Measurements from ENCODE around the gene BMERB1.
"Not testable (repeated sequence)": the region's sequence is repeated elsewhere in the genome, so short reads cannot be mapped to it uniquely, and the experiment has no call there.

Gene BMERB1

GRCh38 chr16:15460601-15461000 lies 26.2 kb downstream of the BMERB1 start:
- no peak for TF ChIP-seq SPI1 (IDR thresholded peaks at IDR 0.05; ENCODE audit: low read depth, low read length)
- no peak for TF ChIP-seq PAX5 (IDR thresholded peaks at IDR 0.05; ENCODE audit: insufficient read depth, low read length, severe bottlenecking)
- TF ChIP-seq POU2F2 (IDR thresholded peaks at IDR 0.05; ENCODE audit: low read depth, low read length) = no peak
- TF ChIP-seq POLR2AphosphoS5 (IDR thresholded peaks at IDR 0.05; ENCODE audit: low read depth, low read length) = no peak
- TF ChIP-seq POLR2A (IDR thresholded peaks at IDR 0.05; ENCODE audit: low read depth, low read length) = no peak
- TF ChIP-seq TAF1 (IDR thresholded peaks at IDR 0.05; ENCODE audit: low read depth, low read length) = no peak
- FAIRE-seq (no peak), DNase-seq (ENCODE audit: insufficient read length, low spot score) (no peak)

GRCh38 chr16:15461376-15461775 lies 27.0 kb downstream of the BMERB1 start:
- FAIRE-seq (no peak), DNase-seq (ENCODE audit: insufficient read length, low spot score) (no peak)
- TF ChIP-seq SPI1 (IDR thresholded peaks at IDR 0.05; ENCODE audit: low read depth, low read length) (no peak), POLR2AphosphoS5 (IDR thresholded peaks at IDR 0.05; ENCODE audit: low read depth, low read length) (no peak), POLR2A (IDR thresholded peaks at IDR 0.05; ENCODE audit: low read depth, low read length) (no peak), POU2F2 (IDR thresholded peaks at IDR 0.05; ENCODE audit: low read depth, low read length) (no peak), PAX5 (IDR thresholded peaks at IDR 0.05; ENCODE audit: insufficient read depth, low read length, severe bottlenecking) (no peak), TAF1 (IDR thresholded peaks at IDR 0.05; ENCODE audit: low read depth, low read length) (no peak)

- FAIRE-seq (no peak), DNase-seq (ENCODE audit: insufficient read length, low spot score) (no peak)
- TF ChIP-seq TAF1 (IDR thresholded peaks at IDR 0.05; ENCODE audit: low read depth, low read length) = no peak
- no peak for TF ChIP-seq POLR2AphosphoS5 (IDR thresholded peaks at IDR 0.05; ENCODE audit: low read depth, low read length)
- TF ChIP-seq SPI1 (IDR thresholded peaks at IDR 0.05; ENCODE audit: low read depth, low read length) = no peak
- TF ChIP-seq POLR2A (IDR thresholded peaks at IDR 0.05; ENCODE audit: low read depth, low read length) = no peak
- TF ChIP-seq POU2F2 (IDR thresholded peaks at IDR 0.05; ENCODE audit: low read depth, low read length) = no peak
Observed at GRCh38 chr16:15464401-15465186, 30.2 kb downstream of the BMERB1 start.

- DNase-seq (ENCODE audit: insufficient read length, low spot score) (no peak), FAIRE-seq (no peak)
- TF ChIP-seq POU2F2 (IDR thresholded peaks at IDR 0.05; ENCODE audit: low read depth, low read length) (no peak), POLR2AphosphoS5 (IDR thresholded peaks at IDR 0.05; ENCODE audit: low read depth, low read length) (no peak), POLR2A (IDR thresholded peaks at IDR 0.05; ENCODE audit: low read depth, low read length) (no peak), PAX5 (IDR thresholded peaks at IDR 0.05; ENCODE audit: insufficient read depth, low read length, severe bottlenecking) (no peak), TAF1 (IDR thresholded peaks at IDR 0.05; ENCODE audit: low read depth, low read length) (no peak), SPI1 (IDR thresholded peaks at IDR 0.05; ENCODE audit: low read depth, low read length) (no peak)
Observed at GRCh38 chr16:15466131-15466530, 31.7 kb downstream of the BMERB1 start.

GRCh38 chr16:15466886-15467781 lies 32.7 kb downstream of the BMERB1 start:
- FAIRE-seq = no peak
- TF ChIP-seq TAF1 (IDR thresholded peaks at IDR 0.05; ENCODE audit: low read depth, low read length) = no peak
- no peak for DNase-seq (ENCODE audit: insufficient read length, low spot score)

GRCh38 chr16:15476971-15477370 lies 42.6 kb downstream of the BMERB1 start:
- FAIRE-seq; DNase-seq (ENCODE audit: insufficient read length, low spot score): not testable (repeated sequence)

- FAIRE-seq (no peak), DNase-seq (ENCODE audit: insufficient read length, low spot score) (no peak)
- TF ChIP-seq SPI1 (IDR thresholded peaks at IDR 0.05; ENCODE audit: low read depth, low read length) (no peak), POLR2AphosphoS5 (IDR thresholded peaks at IDR 0.05; ENCODE audit: low read depth, low read length) (no peak), PAX5 (IDR thresholded peaks at IDR 0.05; ENCODE audit: insufficient read depth, low read length, severe bottlenecking) (no peak), POLR2A (IDR thresholded peaks at IDR 0.05; ENCODE audit: low read depth, low read length) (no peak), TAF1 (IDR thresholded peaks at IDR 0.05; ENCODE audit: low read depth, low read length) (no peak), POU2F2 (IDR thresholded peaks at IDR 0.05; ENCODE audit: low read depth, low read length) (no peak)
Observed at GRCh38 chr16:15477802-15478201, 43.4 kb downstream of the BMERB1 start.

GRCh38 chr16:15482068-15482747 lies 47.8 kb downstream of the BMERB1 start:
- no peak for FAIRE-seq
- no peak for DNase-seq (ENCODE audit: insufficient read length, low spot score)
- no peak for TF ChIP-seq POU2F2 (IDR thresholded peaks at IDR 0.05; ENCODE audit: low read depth, low read length)
- no peak for TF ChIP-seq TAF1 (IDR thresholded peaks at IDR 0.05; ENCODE audit: low read depth, low read length)
- no peak for TF ChIP-seq POLR2A (IDR thresholded peaks at IDR 0.05; ENCODE audit: low read depth, low read length)
- no peak for TF ChIP-seq PAX5 (IDR thresholded peaks at IDR 0.05; ENCODE audit: insufficient read depth, low read length, severe bottlenecking)
- no peak for TF ChIP-seq SPI1 (IDR thresholded peaks at IDR 0.05; ENCODE audit: low read depth, low read length)
- no peak for TF ChIP-seq POLR2AphosphoS5 (IDR thresholded peaks at IDR 0.05; ENCODE audit: low read depth, low read length)

- DNase-seq (ENCODE audit: insufficient read length, low spot score) = no peak
- TF ChIP-seq POU2F2 (IDR thresholded peaks at IDR 0.05; ENCODE audit: low read depth, low read length) = no peak
- TF ChIP-seq TAF1 (IDR thresholded peaks at IDR 0.05; ENCODE audit: low read depth, low read length) = no peak
- TF ChIP-seq POLR2A (IDR thresholded peaks at IDR 0.05; ENCODE audit: low read depth, low read length) = no peak
- TF ChIP-seq PAX5 (IDR thresholded peaks at IDR 0.05; ENCODE audit: insufficient read depth, low read length, severe bottlenecking) = no peak
- TF ChIP-seq POLR2AphosphoS5 (IDR thresholded peaks at IDR 0.05; ENCODE audit: low read depth, low read length) = no peak
- no peak for TF ChIP-seq SPI1 (IDR thresholded peaks at IDR 0.05; ENCODE audit: low read depth, low read length)
- FAIRE-seq = no peak
Observed at GRCh38 chr16:15482748-15483298, 48.4 kb downstream of the BMERB1 start.

All from GM12891 (cell line).